NCI-H526 (cell line): ENCODE results near the gene CACNA1E.

Experiments
- DNase-seq, 2 experiments: peaks; one replicate each; lab custom pipeline; 2025; lab: John Stamatoyannopoulos, UW

The CACNA1E gene

GRCh38 chr1:181483285-181484195 lies at the start of gene CACNA1E:
TSS of gene CACNA1E (plus strand) at chr1:181483517. CDS start at chr1:181483745, 228 bp downstream.
- DNase-seq, result no peak

- DNase-seq, result no peak
Measured at GRCh38 chr1:181433931-181434330, 49.4 kb upstream of the CACNA1E start.

- DNase-seq, result no peak
Measured at GRCh38 chr1:181438013-181438412, 45.3 kb upstream of the CACNA1E start.

GRCh38 chr1:181440510-181440909 lies 42.8 kb upstream of the CACNA1E start:
- no peak for DNase-seq

GRCh38 chr1:181442181-181442525 lies 41.2 kb upstream of the CACNA1E start:
- DNase-seq, result no peak

DNA sequence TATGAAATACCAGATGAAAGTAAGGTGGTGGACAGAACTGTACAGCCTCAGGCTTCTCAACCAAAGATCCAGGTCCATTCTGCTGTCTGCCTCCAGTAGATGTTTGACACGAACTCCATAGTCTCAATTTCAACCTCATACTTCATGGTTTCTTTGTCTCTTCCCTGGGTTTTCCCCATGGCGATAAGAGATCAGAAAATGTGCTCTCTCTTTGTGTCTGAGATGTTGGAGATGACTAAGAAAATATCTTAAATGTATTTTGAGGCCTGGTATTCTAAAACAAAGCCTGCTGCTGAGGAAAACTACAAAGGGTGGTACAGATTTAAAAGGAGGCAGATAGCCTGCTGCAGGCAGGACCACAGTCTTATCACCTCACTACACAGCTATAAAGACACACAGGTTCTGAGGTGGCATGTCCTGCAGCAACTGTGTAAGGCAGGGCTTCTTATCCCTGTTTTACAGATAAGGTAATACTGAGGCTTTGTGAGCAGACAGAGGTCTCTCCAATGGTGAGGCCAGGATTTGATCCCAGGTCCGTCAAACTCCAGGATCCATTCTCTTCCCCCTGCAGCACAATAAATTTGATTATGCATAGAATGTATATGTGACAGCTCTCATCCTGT lies 40.0 kb upstream of the CACNA1E start:
- DNase-seq, result no peak

- no peak for DNase-seq
Measured at GRCh38 chr1:181445436-181445835, 37.9 kb upstream of the CACNA1E start.

DNA sequence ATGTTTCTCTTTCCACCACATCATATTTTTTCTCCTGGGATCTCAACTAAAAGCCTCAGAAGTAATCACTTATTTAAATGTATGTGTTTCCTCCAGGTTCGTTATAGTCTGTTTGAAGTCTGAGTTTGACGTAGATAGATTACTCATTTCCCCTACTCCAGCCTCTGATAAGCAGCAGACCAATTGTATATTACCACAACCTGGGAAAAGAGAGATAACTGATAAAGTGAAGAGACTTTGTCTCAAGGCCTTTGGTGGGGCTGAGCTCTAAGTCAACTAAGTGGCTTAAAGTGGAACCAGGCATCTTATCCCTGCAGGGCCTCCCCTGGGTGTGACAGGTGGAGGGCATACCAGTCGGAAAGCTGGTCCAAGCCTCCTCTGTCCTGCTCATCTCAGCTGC lies 34.9 kb upstream of the CACNA1E start:
- no peak for DNase-seq

DNA sequence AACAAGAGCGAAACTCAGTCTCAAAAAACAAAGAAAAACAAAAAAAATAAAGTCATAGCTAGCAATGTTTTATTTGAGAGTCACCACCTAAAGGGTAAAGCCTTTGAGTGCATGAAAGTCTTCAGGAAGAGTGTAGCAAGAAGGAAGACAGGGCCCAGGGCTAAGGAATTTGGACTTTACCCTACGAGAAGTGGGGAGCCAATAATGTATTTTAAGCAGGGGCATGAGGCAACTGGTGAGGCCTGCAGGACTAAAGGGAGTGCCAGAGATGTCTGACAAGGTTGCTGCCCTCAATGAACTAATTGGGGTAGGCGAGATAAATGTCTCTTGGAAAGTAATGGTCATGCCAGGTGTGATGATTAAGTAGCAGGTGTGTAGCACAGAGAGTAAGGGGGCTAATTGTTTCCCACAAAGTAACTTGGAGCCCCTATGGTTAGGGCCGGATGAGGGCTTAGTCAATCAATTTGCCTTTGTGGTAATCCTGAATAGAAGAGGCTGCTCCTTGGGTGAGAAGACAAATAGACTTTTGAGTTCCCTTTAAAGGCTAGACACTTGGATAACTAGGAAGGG lies 31.6 kb upstream of the CACNA1E start:
- no peak for DNase-seq

- DNase-seq, result no peak
Measured at GRCh38 chr1:181452746-181453145, 30.6 kb upstream of the CACNA1E start.

DNA sequence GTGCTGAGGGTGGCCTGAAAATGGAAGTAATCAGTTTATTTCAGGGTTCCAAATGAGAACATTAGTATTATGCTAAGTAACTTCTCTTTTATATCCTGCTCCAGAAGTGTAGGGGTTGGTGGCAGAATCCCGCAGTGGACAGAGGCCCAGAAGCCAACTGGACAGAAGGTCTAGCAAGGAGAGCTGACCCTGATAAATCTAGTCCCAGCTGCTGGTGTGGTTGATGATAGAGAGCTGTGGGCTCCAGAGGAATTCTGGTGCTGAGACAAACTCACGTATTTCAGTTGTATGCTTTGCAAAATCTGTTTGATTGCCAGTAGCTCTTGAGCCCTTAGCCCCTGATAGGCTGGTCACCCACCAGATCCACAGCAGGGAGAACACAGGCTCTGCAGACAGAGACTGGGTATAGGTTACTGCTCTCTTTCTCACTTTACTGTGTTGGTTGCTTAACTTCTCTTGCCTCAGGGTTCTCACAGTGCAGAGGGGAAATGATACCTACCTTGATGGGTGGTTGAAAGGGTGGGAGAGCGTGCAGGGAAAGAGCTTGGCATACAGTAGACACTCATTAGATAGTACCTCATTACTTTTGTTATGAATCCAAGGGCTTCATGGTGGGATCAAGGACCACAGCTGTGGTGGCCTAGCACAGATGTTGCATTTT lies 29.6 kb upstream of the CACNA1E start:
- no peak for DNase-seq

- DNase-seq, result no peak
Measured at GRCh38 chr1:181456551-181456950, 26.8 kb upstream of the CACNA1E start.

GRCh38 chr1:181458419-181458818 lies 24.9 kb upstream of the CACNA1E start:
- no peak for DNase-seq

DNA sequence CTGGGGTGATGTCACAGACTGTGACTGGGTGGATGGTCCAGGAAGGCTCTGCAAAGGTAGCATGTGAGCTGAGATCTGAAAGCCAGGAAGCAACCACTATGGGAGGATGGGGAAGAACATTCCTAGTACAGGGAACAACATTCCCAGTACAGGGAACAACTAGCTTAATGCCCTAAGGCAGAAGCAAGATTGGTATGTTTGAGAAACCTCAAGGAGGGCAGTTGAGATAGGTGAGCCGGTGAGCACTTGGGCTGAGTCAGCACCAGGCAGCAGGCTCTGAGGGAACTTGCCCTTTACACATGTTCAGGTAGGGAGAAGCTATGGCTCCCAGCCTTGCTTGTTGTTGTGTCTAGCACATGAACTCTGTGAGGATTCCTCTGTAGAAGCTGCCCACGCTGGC lies 24.2 kb upstream of the CACNA1E start:
- DNase-seq, result no peak

- DNase-seq, result no peak
Measured at GRCh38 chr1:181469829-181470228, 13.5 kb upstream of the CACNA1E start.

DNA sequence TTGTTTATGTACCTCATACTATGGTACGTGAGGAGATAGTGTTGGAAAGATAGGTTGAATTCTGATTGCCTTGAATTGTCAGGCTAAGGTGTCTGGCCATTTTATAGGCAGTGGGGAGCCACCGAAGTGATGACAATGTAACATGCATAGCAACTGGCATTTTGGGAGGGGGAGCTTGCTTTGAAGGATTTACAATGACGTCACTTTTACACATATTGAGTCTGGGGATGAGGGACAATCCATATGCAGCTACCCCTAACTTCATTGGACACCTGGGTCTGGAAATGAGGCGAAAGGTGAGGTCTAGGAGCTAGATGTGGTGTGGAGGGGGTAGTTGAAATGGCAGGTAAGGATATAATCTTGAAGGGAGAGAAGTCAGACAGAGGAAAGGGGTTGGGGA lies 7.7 kb upstream of the CACNA1E start:
- no peak for DNase-seq

GRCh38 chr1:181476581-181476980 lies 6.7 kb upstream of the CACNA1E start:
- no peak for DNase-seq

DNA sequence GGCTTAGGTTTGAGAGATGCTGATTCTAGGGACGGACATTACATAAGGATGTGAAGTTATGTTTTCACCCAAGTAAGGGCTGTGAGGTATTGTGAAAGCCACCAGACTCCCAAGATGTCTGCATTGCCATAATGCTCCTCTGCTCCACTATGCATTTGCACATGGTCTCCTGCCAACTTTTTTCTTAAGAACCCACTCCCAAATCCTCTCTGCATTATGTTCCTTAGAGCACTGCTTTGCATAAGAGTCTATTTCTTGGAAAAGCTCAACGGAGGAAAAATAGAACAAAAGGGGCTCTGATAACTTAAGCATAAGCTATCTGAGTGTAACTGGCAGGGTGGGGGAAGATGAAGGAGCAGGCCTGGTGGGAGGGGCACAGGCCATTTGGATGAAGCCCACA lies 5.0 kb upstream of the CACNA1E start:
- no peak for DNase-seq

DNA sequence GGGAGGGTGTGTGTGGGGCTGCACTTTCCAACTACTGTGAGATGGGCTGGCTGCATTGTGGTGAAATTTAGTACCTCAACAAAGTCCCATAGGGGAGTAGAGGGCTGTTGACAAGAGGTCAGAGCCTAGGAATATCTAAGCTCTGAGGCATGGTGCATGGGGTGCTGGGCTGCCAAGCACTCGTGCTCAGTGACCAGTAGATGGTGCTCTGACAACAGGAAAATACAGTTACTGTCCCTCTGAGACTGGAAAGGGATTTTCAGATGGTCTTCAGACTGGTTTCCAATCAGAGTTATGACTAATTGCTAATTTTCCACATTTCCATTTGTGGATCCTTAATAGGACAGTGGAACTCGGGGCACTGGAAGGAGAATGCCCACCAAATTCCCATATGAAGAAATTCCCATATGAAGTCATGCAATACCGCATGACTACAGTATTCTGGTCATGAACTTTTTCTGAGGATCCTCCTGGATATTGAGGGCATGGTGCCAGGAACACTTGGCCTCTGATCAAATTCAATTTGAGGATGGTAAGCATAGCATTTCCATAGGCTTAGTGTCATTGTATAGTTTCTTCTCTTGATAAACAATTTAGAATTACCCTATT lies 4.1 kb upstream of the CACNA1E start:
- peak; percentile 44 to 85 for DNase-seq

GRCh38 chr1:181482001-181482430 lies 1.3 kb upstream of the CACNA1E start:
- no peak for DNase-seq

DNA sequence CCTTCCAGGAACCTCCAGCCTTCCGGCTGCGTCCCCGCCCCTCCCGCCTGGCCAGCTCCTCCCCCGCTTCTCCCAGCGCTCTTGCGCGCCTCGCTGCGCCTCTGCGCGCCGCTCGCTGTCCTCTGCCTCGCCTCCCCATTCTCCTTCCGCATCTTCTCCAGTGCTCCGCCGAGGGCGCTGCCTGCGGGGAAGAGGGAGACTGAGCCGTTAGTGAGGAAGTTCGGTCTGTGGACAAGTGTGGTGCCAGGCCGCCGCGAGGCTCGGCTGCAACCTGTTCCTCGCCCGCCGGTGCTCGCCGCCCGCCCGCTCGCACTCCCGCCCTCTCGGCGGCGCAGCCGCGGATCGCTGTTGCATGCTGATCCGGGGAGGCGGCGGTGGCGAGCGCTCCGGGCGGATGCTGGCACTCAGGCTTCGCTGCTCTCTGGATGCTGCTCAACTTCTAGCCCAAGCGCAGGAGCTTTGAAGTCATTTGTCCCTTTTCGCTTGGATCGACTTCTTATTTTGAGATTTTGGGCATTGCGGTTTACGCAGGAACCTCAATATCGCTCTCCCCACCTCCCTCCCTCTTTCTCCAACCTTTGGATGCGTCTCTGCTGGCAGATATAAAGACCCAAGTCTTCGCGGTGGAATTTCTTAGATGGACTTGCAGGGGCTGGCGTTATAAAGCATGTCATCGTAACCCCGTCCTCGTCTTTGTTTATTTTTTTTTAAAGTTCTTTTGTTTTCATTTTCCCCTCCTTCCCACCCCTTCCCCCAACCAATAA lies 614 bp upstream of the CACNA1E start:
- peak in 1 of 2 experiments; percentile 57 for DNase-seq
